ENCODE results near the gene PPP3CA.

- TF ChIP-seq ZNF384 (IDR thresholded peaks at IDR 0.05) = no peak
- no peak for TF ChIP-seq BHLHE40 (IDR thresholded peaks at IDR 0.05; ENCODE audit: borderline replicate concordance)
- no peak for TF ChIP-seq SUZ12 (IDR thresholded peaks at IDR 0.05)
- no peak for TF ChIP-seq FOXK2 (IDR thresholded peaks at IDR 0.05)
- no peak for TF ChIP-seq SP1 (IDR thresholded peaks at IDR 0.05)
- TF ChIP-seq FOXA1 (IDR thresholded peaks at IDR 0.05) = no peak
- no peak for TF ChIP-seq CTBP1 (IDR thresholded peaks at IDR 0.05; ENCODE audit: borderline replicate concordance)
- no peak for TF ChIP-seq FOXM1 (IDR thresholded peaks at IDR 0.05; ENCODE audit: borderline replicate concordance)
- no peak for TF ChIP-seq L3MBTL2 (conservative IDR thresholded peaks at IDR 0.05)
These were observed 265.5 kb downstream of the PPP3CA start for GRCh38 chr4:101081695-101082369.

All from HEK293T (cell line).